Ecto neural progenitor cell (in vitro differentiated cells): ENCODE data around the gene CLDN10.
"Not testable (repeated sequence)": the region's sequence is repeated elsewhere in the genome, so short reads cannot be mapped to it uniquely, and the experiment has no call there.

Experiments
- DNase-seq: peaks from one replicate; pipeline ENCODE4 v3.0.0-alpha.2; 2018; ENCODE audit warnings: low spot score

CLDN10 gene

DNA sequence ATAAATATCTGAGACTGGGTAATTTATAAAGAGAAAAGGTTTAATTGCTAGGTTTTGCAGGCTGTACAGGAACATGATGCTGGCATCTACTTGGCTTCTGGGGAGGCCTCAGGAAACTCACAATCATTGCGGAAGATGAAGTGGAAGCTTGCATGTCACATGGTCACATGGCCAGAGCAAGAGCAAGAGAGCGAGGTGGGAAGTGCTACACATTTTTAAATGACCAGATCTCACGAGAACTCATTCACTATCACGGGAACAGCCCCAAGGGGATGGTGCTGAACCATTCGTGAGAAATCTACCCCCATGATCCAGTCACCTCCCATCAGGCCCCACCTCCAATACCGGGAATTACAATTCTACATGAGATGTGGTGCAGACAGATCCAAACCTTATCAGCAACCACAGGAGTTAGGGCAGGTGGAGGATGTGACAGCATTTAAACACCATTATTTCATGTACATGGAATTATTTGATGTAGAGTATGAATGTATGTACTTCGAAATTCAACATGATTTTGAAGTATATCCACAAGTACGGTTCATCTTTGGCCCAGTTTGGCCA, 10.5 kb upstream of the CLDN10 start:
- DNase-seq: no peak

- no peak for DNase-seq
Measured at GRCh38 chr13:95544293-95544692, 8.2 kb upstream of the CLDN10 start.

- no peak for DNase-seq
Measured at GRCh38 chr13:95546919-95547318, 5.6 kb upstream of the CLDN10 start.

DNA sequence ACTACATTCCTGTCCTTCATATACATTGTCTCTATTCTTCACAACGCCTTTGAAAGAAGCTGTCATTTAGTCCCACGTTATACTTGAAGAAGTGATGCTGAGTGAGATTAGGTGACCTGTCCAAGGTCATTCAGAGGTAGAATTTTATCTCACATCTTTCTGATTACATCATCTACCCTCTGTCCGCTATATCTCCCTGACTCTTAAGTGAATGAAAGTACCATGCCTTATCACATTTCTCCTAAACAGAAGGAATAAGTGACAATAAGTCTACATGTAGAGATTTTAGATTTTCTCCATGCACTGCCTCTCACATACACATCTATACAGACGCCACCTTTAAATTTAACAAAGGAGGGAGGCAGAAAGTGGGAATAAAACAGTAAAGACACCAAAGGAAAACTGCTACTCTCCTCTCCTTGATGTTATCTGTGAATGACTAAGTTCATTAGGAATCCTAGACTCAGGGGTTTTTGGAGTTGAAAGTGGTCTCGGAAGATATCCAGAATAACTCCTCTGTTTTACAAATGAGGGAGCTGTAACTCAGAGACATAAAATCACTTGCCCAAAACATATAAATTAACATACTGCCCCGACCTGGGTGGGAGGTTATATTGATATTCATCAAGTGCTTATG, 4.9 kb upstream of the CLDN10 start:
- DNase-seq: no peak

DNA sequence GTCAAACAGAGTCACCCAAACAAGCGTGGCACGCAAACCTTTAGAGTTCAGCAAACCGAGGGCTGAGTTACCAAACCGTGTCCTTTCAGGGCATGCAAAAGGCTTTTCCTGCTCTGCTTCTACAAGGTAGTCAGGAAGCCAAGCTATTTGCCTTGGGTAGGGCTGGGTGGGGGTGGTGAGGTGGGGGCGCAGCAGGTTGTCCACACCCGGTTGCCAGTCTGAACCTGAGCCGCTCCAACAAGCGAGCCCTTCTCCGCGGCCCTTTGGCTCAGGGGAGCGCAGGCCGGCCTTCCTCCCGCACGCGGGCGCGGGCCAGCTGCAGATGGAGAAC, 347 bp upstream of the CLDN10 start:
- no peak for DNase-seq

DNA sequence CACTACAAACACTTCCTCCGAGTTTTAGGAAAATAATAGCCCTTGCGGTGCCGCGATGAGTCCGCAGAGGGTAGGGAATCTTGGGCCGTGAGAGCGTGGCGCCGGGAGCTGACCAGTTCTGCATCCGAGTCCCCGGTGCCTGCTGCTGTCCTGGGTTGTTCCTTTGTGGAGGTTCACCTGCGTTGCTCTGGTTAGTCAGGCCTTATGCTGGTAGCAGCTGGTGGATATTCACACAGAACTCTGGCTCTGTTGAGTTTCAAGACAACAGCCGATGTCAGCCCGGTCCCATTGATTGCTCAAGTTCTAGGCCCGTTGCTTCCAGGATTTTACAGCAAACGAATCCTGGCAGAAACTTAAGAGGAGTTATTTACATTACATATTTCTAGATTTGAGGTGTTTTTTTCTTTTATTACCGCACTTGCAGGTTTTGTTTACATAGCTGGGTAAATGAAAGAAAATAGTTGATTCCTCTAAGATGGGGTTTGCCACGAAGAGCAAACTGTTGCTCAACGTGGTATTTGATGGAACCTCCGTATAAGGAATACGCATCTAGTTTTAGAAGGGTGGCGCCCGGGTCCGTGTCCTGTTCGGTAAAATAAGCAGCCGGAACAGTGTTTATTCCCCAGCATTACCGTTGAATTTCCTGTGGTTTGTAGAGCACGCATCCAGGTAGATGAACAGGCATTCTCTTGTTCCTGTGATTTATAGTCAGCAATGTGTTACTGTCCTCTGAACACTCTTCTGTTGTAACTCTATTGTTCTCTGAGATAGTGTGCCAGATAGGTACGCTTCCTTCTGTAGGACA, 1.3 kb downstream of the CLDN10 start:
- DNase-seq: peak; percentile 60

DNA sequence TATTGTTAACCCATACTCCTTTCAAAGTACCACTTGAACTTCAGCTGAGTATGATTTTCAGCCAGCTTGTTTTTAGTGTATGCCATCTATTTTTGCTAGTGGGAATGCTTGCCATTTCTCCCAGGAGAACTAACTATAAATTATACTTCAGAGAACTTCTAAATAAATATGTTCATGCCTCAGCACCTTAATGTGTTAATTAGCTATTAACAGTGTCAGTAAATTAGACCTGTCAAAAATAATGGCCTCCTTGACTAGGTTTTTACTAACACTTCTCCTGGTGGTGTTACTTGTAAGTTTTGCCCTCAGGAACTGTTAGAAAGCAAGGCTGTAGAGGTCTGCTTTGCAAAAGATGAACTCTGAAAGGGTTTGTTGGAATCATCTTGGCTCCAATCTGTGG, 4.5 kb downstream of the CLDN10 start:
- no peak for DNase-seq

- DNase-seq: no peak
Measured at GRCh38 chr13:95559100-95559499, 6.6 kb downstream of the CLDN10 start.

DNA sequence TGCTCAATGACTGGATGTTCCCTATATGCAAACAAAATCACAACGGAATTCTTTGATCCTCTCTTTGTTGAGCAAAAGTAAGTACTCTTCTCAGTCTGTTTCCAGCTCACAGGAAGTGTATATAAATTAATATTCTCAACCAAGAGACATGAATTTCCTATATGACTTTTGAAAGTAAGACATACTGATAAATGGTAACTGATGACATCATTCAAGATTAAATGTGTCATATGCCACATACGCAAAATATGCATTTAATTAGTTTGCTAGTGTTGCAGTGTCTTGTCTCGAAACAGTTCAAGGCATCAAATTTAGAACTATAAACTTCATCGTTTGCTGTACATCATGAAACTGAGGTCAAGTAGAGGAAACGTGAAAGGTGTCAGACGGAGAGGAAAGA, 7.9 kb downstream of the CLDN10 start:
- no peak for DNase-seq

DNA sequence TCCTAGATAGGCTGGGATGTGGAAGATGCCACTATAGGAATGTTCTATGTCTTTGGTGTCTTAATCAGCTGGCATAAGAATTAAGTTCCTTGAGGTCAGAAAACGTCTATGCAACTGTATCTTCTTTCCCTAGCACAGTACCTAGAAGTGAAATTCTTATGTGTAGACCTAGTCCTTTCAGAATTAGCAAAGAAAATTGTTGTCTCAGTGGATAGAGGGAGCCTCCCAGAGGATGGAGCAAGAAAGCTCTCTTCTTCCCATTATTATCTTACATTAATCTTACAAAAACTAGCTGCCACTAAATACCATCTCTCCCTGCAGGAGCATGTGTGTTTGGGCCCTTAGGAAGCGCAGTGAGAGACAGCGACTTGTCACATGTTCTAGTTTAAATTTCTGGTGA, 11.6 kb downstream of the CLDN10 start:
- no peak for DNase-seq

- DNase-seq: no peak
Measured at GRCh38 chr13:95564733-95565291, 12.3 kb downstream of the CLDN10 start.

DNA sequence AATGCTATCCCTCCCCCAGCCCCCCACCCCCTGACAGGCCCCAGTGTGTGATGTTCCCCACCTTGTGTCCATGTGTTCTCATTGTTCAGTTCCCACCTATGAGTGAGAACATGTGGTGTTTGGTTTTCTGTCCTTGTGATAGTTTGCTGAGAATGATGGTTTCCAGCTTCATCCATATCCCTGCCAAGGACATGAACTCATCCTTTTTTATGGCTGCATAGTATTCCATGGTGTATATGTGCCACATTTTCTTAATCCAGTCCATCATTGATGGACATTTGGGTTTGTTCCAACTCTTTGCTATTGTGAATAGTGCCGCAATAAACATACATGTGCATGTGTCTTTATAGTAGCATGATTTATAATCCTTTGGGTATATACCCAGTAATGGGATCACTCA, 13.2 kb downstream of the CLDN10 start:
- not testable (repeated sequence) for DNase-seq

DNA sequence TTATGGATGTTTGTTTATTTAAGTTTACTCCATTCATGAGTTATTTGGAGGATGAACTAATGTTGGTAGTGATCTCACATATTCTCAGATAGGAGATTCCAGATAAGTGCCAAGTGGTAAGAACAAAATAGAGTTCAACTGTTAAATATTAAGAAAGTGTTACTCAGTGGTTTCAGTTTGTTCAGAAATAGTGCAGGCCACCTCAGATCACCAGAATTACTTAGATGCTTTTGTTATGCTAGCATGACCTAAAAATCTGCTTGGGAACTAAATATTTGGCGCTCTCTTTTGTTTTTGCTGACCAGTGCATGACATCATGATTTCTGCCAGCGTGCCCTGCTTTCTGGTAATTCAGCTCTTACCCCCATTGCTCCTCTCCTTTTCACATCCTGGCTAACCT, 15.6 kb downstream of the CLDN10 start:
- DNase-seq: no peak

- no peak for DNase-seq
Measured at GRCh38 chr13:95570016-95570415, 17.5 kb downstream of the CLDN10 start.

DNA sequence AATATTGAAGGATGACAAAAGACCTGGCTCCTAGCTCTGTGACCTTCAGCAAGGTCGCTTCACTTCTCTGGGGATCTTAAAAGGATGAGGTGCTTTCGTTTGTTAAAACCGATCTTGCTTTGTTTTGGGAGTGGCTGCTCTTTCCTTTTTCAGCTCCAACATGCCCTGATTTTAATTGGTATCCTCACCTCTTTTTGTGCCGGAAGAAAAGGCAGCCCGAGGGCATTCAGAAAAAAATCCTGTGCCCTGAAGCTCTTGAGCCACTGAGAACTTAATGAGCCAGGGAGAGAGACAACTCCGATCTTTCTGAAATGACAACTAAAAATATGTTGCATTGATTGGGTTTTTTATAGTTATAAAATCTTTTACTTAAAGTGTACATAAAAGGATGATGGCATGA, 19.4 kb downstream of the CLDN10 start:
- DNase-seq: no peak

DNA sequence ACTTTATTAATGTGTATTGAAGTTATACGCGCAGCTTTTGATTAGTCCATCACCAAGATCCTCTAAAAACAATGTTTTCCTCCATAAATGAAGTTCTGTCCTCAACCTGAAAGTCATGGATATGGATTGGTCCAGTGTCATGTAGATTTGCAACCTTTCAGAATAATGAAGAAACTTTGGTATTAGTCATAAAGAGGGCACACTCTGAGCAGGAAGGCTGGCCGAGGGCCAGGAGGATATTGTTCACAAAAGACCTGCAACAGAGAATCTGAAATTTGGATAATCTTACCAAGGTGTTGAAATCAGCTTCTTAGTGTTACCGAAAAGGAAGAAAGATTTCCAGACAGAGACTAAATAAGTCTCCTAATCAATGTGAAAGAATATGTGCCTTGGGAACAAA, 20.7 kb downstream of the CLDN10 start:
- no peak for DNase-seq

GRCh38 chr13:95579303-95579702, 26.8 kb downstream of the CLDN10 start:
- DNase-seq: no peak

DNA sequence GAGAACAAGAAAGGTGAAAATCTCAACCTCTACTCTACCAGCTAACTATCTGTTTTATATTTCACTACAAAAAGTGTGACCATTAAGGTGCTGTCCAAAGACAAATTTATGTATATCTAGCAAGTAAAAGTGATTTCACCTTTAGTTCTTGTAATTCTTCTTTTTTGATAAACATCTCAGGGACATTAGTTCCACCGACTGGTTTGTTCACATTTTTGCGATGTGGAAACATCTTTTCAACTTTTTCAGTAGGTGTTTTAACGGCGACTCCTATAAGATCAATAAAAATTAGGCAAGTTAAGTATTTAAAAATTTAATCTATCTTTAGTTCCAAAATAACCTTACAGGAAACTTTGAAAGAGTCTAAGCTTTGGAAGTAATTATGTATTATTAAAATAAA, 33.3 kb downstream of the CLDN10 start:
- no peak for DNase-seq

- DNase-seq: no peak
Measured at GRCh38 chr13:95588134-95588533, 35.6 kb downstream of the CLDN10 start.

DNA sequence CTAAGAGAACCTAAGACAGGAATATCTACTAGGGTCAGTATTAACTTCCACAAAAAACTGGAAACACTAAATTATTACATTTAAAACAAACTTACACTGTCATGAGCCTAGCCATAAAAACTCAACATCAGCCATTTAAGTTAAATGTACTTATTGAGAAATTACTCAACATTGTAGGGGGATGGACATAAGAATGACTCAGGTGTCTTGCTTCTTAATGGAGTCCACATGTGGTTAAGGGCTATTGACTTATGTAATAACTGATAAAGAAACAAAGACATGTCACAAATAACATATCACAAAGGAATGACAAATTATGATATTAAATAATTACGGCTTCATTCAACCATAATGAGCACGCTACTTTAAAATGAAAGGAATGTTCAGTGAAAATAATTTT, 36.2 kb downstream of the CLDN10 start:
- DNase-seq: no peak

- DNase-seq: no peak
Measured at GRCh38 chr13:95593462-95593861, 40.9 kb downstream of the CLDN10 start.

DNA sequence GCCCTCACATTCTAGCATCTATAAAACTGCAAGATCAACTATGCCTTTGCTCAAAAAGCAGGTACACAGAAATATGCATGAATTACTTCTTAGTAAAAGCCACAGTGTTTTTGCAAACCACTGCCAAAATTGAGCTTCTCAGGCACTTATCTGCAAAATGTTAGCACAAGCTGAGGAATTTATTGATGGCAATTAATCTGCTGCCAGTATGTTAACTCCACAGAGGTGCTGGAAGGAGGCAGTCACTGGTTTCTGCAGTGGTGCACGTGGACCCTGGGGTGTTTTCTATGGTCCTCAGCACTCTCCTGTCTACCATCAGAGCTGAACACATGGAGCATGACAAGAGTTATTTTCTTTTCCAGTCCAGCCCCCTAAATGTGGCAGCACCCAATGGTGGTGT, 44.2 kb downstream of the CLDN10 start:
- DNase-seq: no peak

DNA sequence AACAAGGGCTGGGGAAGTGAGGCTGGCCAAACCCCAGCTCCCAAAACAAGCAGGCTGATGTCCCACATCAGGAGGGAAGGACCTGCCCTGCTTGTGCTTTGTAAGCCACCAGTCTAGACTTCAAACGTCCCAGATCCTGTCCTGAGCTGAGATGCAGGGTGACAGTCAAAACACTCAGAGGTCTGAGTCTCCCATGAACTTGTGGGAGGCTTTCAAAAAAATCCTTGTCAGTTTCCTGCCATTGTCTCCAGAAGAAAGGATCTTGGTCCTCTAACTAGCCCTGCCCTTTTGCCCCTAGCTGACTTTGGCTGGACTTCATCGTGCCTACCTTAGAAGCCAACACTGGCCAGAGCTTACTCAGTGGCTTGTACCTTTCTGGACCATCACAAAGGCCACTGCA, 48.7 kb downstream of the CLDN10 start:
- no peak for DNase-seq
